Measurements from ENCODE around the gene ZNF789. TPM values are rescaled to one million over a fixed set of nuclear protein-coding genes. Genes with fewer than 3 reads are reported as not detected.

The ZNF789 gene
- total and polyA plus RNA-seq, 10 of the 15 experiments (the other 5 are each of a cell fraction or from before 2014, with no cell fraction given), result 5.6 to 44.6 (median 21.3) TPM

- TF ChIP-seq SKIL (IDR thresholded peaks at IDR 0.05; ENCODE audit: low read depth, poor library complexity, severe bottlenecking) (peak; percentile 48), MEF2B (IDR thresholded peaks at IDR 0.05; ENCODE audit: partially characterized antibody, poor library complexity, severe bottlenecking) (peak; percentile 17), IKZF1 (conservative IDR thresholded peaks at IDR 0.05) (no peak), RUNX3 (IDR thresholded peaks at IDR 0.05; ENCODE audit: low read length) (peak; percentile 86), IRF5 (IDR thresholded peaks at IDR 0.05; ENCODE audit: borderline replicate concordance) (no peak), MEF2A (IDR thresholded peaks at IDR 0.05; ENCODE audit: insufficient read depth, low read depth, low read length) (0 out of 2 replicates have a peak, but pooled peaks have one; percentile 40), ZNF274 (IDR thresholded peaks at IDR 0.05; ENCODE audit: insufficient read depth, insufficient read length) (no peak), LARP7 (IDR thresholded peaks at IDR 0.05) (no peak), TCF3 (IDR thresholded peaks at IDR 0.05; ENCODE audit: borderline replicate concordance, insufficient read depth, low read depth, low read length) (no peak)
These were observed 25.3 kb downstream of the ZNF789 start (continued) for GRCh38 chr7:99497766-99498545.
